Endothelial cell of umbilical vein (primary cell): Measurements from ENCODE around the gene RAB40C. TPM values are rescaled to one million over a fixed set of nuclear protein-coding genes. Genes with fewer than 3 reads are reported as not detected.

ENCODE experiments used
- BruUV-seq: library from RNA; stranded (reverse); fragments of 400-500 nt; replicated peaks from 2 replicates; lab custom pipeline; 2021; lab: Mats Ljungman, UMichigan
- CTCF ChIA-PET: fragments of 300-600, 350-600 bp; sonication (Branson Sonifier 250); formaldehyde crosslinking; loops from one replicate; lab custom pipeline; 2021; ENCODE audit warnings: antibody characterized with exemption, inconsistent platforms; lab: Charles Lee
- POLR2A ChIA-PET: fragments of 300-600, 350-600 bp; sonication (Branson Sonifier 250); formaldehyde crosslinking; loops from one replicate; lab custom pipeline; 2021; ENCODE audit warnings: antibody characterized with exemption, inconsistent platforms; lab: Charles Lee
- DNase-seq: peaks from one replicate; pipeline ENCODE4 v3.0.0-alpha.2; 2011; ENCODE audit warnings: low read depth, low spot score
- FAIRE-seq: peaks from 2 replicates; lab custom pipeline; 2011; peaks lifted over from hg19 to GRCh38; lab: Jason Lieb, UNC
- H2AFZ ChIP-seq: 2 replicates; pipeline ENCODE4 v1.6.0; 2012; ENCODE audit warnings: low read depth, low read length, control low read depth, inconsistent platforms
- H3K27ac ChIP-seq: 2 replicates; pipeline ENCODE4 v1.5.1; 2011; ENCODE audit warnings: low read depth, mild to moderate bottlenecking, control low read depth, low read length, moderate library complexity; ENCODE audit not compliant: insufficient read depth
- H3K27me3 ChIP-seq, 2 experiments: 2 replicates each; pipeline versions ENCODE4 v1.6.0 to v1.6.1; 2011; ENCODE audit warnings: low read length in 2 of 2, mixed read lengths in 1 of 2; ENCODE audit not compliant: control insufficient read depth in 2 of 2, insufficient read depth in 2 of 2
- H3K36me3 ChIP-seq, 2 experiments: 2 replicates in 1 of 2; 3 replicates in 1 of 2; pipeline ENCODE4 v1.5.1; 2011; ENCODE audit warnings: low read length in 2 of 2, mild to moderate bottlenecking in 1 of 2, moderate library complexity in 1 of 2; ENCODE audit not compliant: control insufficient read depth in 2 of 2, insufficient read depth in 2 of 2; ENCODE audit errors: extremely low read depth in 1 of 2
- H3K4me1 ChIP-seq: 3 replicates; pipeline ENCODE4 v1.5.1; 2011; ENCODE audit warnings: mild to moderate bottlenecking, low read length; ENCODE audit not compliant: control insufficient read depth, insufficient read depth; ENCODE audit errors: extremely low read depth
- H3K4me2 ChIP-seq: 2 replicates; pipeline ENCODE4 v1.6.1; 2011; ENCODE audit warnings: low read length, control low read depth, mixed read lengths; ENCODE audit not compliant: insufficient read depth
- H3K4me3 ChIP-seq, 3 experiments: fragments of 200-600 bp in 1 of 3; sonication (generic), shearing (Covaris generic) in 1 of 3; replicated peaks in 1 of 3; 2 replicates each; pipeline ENCODE4 v1.5.1; 2011 to 2016; ENCODE audit warnings: control low read depth in 3 of 3, low read length in 3 of 3, mild to moderate bottlenecking in 2 of 3, inconsistent platforms in 1 of 3, low read depth in 1 of 3, moderate library complexity in 1 of 3; ENCODE audit not compliant: insufficient read depth in 1 of 3
- H3K79me2 ChIP-seq: 2 replicates; pipeline ENCODE4 v1.6.0; 2012; ENCODE audit warnings: low read length, inconsistent platforms; ENCODE audit not compliant: control insufficient read depth, insufficient read depth
- H3K9ac ChIP-seq: replicated peaks from 2 replicates; pipeline ENCODE3; 2011; ENCODE audit warnings: low read length, control low read depth; ENCODE audit not compliant: insufficient read depth; ENCODE audit errors: extremely low read depth
- H3K9me1 ChIP-seq: replicated peaks from 3 replicates; pipeline ENCODE4 v1.6.0; 2011; ENCODE audit warnings: mild to moderate bottlenecking, low read length; ENCODE audit not compliant: control insufficient read depth, insufficient read depth; ENCODE audit errors: extremely low read depth
- H3K9me3 ChIP-seq: replicated peaks from 2 replicates; pipeline ENCODE4 v1.5.1; 2012; ENCODE audit warnings: low read length, inconsistent platforms; ENCODE audit not compliant: control insufficient read depth, insufficient read depth
- H4K20me1 ChIP-seq: replicated peaks from 2 replicates; pipeline ENCODE3; 2011; ENCODE audit warnings: mild to moderate bottlenecking, low read length; ENCODE audit not compliant: control insufficient read depth, insufficient read depth; ENCODE audit errors: extremely low read depth
- EZH2 ChIP-seq: IDR thresholded peaks from 2 replicates; pipeline ENCODE4 v1.6.1; 2012; ENCODE audit warnings: borderline replicate concordance, low read depth, mild to moderate bottlenecking, moderate library complexity, low read length, inconsistent platforms; ENCODE audit not compliant: severe bottlenecking
- FOS ChIP-seq: IDR thresholded peaks from 2 replicates; pipeline ENCODE4 v1.6.1; 2011; ENCODE audit warnings: mild to moderate bottlenecking, low read length, moderate library complexity, borderline replicate concordance; ENCODE audit not compliant: insufficient read depth
- GATA2 ChIP-seq: IDR thresholded peaks from 2 replicates; pipeline ENCODE4 v1.7.0; 2011; ENCODE audit warnings: low read depth, mild to moderate bottlenecking, moderate library complexity, mixed read lengths, low read length; ENCODE audit not compliant: insufficient read length, insufficient read depth
- JUN ChIP-seq: IDR thresholded peaks from 2 replicates; pipeline ENCODE4 v1.6.1; 2011; ENCODE audit warnings: borderline replicate concordance, low read depth; ENCODE audit not compliant: insufficient read length, insufficient read depth
- MAX ChIP-seq: IDR thresholded peaks from 2 replicates; pipeline ENCODE4 v1.6.1; 2011; ENCODE audit not compliant: insufficient read depth, insufficient read length
- MYC ChIP-seq: IDR thresholded peaks from one replicate; pipeline ENCODE4 v1.6.1; 2011; ENCODE audit warnings: mild to moderate bottlenecking, low read depth, low read length
- POLR2A ChIP-seq: IDR thresholded peaks from 2 replicates; pipeline ENCODE4 v1.6.1; 2012; ENCODE audit warnings: low read depth, mild to moderate bottlenecking, control low read depth, low read length
- POLR2AphosphoS5 ChIP-seq: IDR thresholded peaks from 2 replicates; pipeline ENCODE4 v1.6.1; 2012; ENCODE audit warnings: low read depth, mild to moderate bottlenecking, control low read depth, low read length, moderate library complexity; ENCODE audit not compliant: insufficient read depth
- dilution Hi-C: fragments of 300-500 bp; cut with MboI; formaldehyde crosslinking; loops from one replicate; pipeline ENCODE4 v1.15.0; 2019; ENCODE audit warnings: low sequenced_read_pairs; ENCODE audit not compliant: extremely low pct_ligation_motif_present
- intact Hi-C: fragments of 100-400 bp; cut with micrococcal nuclease; formaldehyde crosslinking; loops from one replicate; pipeline ENCODE4 v1.10.0; 2022
- polyA plus RNA-seq, 4 experiments: library from polyadenylated mRNA; depleted of rRNA in 3 of 4; stranded (reverse) in 3 of 4; unstranded in 1 of 4; fragments of >200 nt; gene quantifications; 2 replicates each; pipeline versions ENCODE4 v1.2.1 to v1.2.3, GENCODE V29; 2011 to 2012; ENCODE audit warnings: missing spikeins in 1 of 4
- total RNA-seq: library from RNA; stranded (reverse); gene quantifications from 2 replicates; pipeline ENCODE4 v1.2.3, GENCODE V29; 2021
- TF ChIP-seq, protein P1 (sequence below), 2 donors: IDR thresholded peaks; 1 replicate in 1 of 2; 2 replicates in 1 of 2; pipeline ENCODE4 v1.5.1; 2011; ENCODE audit warnings: low read length in 2 of 2, mild to moderate bottlenecking in 2 of 2, moderate library complexity in 2 of 2, control low read depth in 1 of 2, inconsistent platforms in 1 of 2, low read depth in 1 of 2; ENCODE audit not compliant: insufficient read depth in 1 of 2; ENCODE audit errors: extremely low read depth in 1 of 2

The RAB40C gene
- total and polyA plus RNA-seq, 2 donors (not counting 3 experiments of a cell fraction or from before 2014, with no cell fraction given), result 12.4 to 18.8 TPM

- Histone ChIP-seq H3K36me3 (peaks cover 0 to 3% of the 10 kb centered on the region in 2 experiments), H3K9me3 (no peaks in the 10 kb centered on the region), H2AFZ (no peak overlapping the region), H3K27ac (no peak overlapping the region), H3K4me3 (no peak overlapping the region), H3K4me2 (no peak overlapping the region), H3K27me3 (no peaks in the 10 kb centered on the region), H3K9ac (no peak overlapping the region), H3K79me2 (peaks cover 27% of the 10 kb centered on the region), H4K20me1 (no peaks in the 10 kb centered on the region), H3K4me1 (peaks cover 15% of the 10 kb centered on the region), H3K9me1 (no peaks in the 10 kb centered on the region)
- ChIA-PET CTCF (interaction anchor here (1.6 kb wide), 1 partner anchor 13 kb away, joined by 5 read pairs; no protein-coding TSS in a partner anchor), POLR2A (no interaction called here)
- intact Hi-C loops, result no loop called here
- TF ChIP-seq GATA2 (no peak), JUN (no peak), POLR2A (no peak), POLR2AphosphoS5 (no peak), MYC (no peak), EZH2 (no peak), FOS (no peak), MAX (no peak)
- TF ChIP-seq, protein P1, sequence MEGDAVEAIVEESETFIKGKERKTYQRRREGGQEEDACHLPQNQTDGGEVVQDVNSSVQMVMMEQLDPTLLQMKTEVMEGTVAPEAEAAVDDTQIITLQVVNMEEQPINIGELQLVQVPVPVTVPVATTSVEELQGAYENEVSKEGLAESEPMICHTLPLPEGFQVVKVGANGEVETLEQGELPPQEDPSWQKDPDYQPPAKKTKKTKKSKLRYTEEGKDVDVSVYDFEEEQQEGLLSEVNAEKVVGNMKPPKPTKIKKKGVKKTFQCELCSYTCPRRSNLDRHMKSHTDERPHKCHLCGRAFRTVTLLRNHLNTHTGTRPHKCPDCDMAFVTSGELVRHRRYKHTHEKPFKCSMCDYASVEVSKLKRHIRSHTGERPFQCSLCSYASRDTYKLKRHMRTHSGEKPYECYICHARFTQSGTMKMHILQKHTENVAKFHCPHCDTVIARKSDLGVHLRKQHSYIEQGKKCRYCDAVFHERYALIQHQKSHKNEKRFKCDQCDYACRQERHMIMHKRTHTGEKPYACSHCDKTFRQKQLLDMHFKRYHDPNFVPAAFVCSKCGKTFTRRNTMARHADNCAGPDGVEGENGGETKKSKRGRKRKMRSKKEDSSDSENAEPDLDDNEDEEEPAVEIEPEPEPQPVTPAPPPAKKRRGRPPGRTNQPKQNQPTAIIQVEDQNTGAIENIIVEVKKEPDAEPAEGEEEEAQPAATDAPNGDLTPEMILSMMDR (IDR thresholded peaks at IDR 0.05; ENCODE audit: extremely low read depth in 1 of 2, insufficient read depth in 1 of 2, low read depth in 1 of 2, low read length in 2 of 2), result no peak
- DNase-seq, result no peak
- dilution Hi-C loops, result no loop called here
- no peak for FAIRE-seq
- BruUV-seq, result no TSS peak
Measured at GRCh38 chr16:592518-593306, 2.8 kb downstream of the RAB40C start.
